GM20000 (cell line): ENCODE data around the gene ZNF195.

ENCODE experiments used
- DNase-seq: peaks from one replicate; pipeline ENCODE4 v3.0.0; 2012; ENCODE audit warnings: low spot score
- CTCF ChIP-seq: IDR thresholded peaks from 2 replicates; pipeline ENCODE4 v1.5.1; 2012; ENCODE audit warnings: mild to moderate bottlenecking, control low read depth; ENCODE audit errors: extremely low read depth, missing control alignments

ZNF195 gene

DNA sequence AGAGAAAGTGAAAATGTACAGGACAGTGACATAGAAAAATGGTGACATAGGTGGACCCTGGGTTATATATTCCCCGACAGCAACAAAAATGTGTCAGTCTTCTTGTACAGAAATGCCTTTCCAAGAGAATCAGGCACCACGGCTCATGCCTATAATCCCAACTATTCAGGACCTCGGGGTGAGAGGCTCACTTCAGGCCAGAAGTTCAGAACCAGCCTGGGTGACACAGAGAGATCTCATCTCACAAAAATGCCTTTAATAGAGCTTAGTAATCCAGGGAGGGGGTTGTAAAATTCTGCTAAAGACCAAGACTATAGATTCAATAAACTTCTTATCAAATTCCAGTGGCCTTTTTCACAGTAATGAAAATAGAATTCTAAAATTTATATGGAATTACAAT lies 10.7 kb downstream of the ZNF195 start:
- DNase-seq = no peak
- TF ChIP-seq CTCF = no peak

DNA sequence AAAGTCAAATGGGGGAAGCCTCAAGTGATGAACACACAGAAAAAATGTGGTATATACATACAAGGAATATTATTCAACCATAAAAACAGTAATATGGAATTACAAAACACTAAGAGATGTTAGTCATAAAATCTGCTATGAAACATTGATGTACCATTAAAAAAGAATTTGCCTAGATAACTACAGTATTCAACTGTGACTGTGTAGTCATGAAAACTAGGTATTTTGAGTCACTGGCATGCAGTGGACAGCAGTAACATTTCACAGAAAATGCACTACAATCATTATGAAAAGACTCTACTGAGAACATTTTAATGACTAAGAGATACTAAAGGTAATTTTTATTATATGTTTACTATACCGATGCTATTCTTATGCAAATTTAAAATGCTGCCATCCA lies 11.7 kb downstream of the ZNF195 start:
- DNase-seq = no peak
- TF ChIP-seq CTCF = no peak

GRCh38 chr11:3359092-3359824 lies 19.7 kb downstream of the ZNF195 start:
- no peak for TF ChIP-seq CTCF
- no peak for DNase-seq

- TF ChIP-seq CTCF = no peak
- DNase-seq = no peak
Observed at GRCh38 chr11:3357994-3358676, 20.8 kb downstream of the ZNF195 start.

DNA sequence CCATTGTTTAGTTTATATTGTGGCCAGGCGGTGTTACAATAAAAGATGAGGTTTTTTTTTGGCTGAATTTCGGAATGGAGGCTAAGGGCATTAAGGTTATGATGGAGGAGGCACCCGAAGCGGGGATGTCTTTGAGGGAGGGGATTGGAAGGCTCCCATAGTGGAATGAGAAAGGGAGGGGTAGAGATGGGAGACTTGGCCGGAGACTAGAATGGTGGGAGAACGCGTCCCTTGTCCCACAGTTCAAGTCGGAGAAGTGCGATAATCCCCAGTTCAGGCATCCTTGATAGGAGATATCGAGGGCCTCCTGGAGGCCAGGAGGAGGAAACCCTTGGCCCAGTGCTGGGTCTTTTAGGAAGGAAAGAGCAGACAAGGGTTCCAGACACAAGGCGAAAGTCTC lies 21.6 kb downstream of the ZNF195 start:
- no peak for TF ChIP-seq CTCF
- no peak for DNase-seq

- TF ChIP-seq CTCF = no peak
- no peak for DNase-seq
Observed at GRCh38 chr11:3356858-3357257, 22.1 kb downstream of the ZNF195 start.

- no peak for TF ChIP-seq CTCF
- no peak for DNase-seq
Observed at GRCh38 chr11:3353066-3353465, 25.9 kb downstream of the ZNF195 start.
